ENCODE data around the gene PYGO2.

DNA sequence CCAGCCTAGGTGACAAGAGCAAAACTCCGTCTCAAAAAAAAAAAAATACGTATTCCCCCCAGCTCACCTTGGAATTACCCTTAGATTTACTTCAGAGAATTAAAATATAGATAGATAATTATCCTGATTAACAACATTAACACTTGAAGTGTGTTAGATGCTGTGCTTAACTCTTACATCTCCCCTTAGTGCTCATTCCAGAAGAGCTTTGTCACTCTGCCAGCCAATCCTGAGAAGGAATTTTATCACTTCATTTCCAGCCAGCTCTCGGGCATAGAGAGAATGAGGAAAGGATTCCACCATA lies 10.6 kb upstream of the PYGO2 start:
- TF ChIP-seq, protein P1, sequence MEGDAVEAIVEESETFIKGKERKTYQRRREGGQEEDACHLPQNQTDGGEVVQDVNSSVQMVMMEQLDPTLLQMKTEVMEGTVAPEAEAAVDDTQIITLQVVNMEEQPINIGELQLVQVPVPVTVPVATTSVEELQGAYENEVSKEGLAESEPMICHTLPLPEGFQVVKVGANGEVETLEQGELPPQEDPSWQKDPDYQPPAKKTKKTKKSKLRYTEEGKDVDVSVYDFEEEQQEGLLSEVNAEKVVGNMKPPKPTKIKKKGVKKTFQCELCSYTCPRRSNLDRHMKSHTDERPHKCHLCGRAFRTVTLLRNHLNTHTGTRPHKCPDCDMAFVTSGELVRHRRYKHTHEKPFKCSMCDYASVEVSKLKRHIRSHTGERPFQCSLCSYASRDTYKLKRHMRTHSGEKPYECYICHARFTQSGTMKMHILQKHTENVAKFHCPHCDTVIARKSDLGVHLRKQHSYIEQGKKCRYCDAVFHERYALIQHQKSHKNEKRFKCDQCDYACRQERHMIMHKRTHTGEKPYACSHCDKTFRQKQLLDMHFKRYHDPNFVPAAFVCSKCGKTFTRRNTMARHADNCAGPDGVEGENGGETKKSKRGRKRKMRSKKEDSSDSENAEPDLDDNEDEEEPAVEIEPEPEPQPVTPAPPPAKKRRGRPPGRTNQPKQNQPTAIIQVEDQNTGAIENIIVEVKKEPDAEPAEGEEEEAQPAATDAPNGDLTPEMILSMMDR (IDR thresholded peaks at IDR 0.05): no peak
- TF ChIP-seq POLR2A (IDR thresholded peaks at IDR 0.05): no peak
